GM21526 (cell line): ENCODE results near the gene CAVIN1.
"Not testable (repeated sequence)": the region's sequence is repeated elsewhere in the genome, so short reads cannot be mapped to it uniquely, and the experiment has no call there.

Source experiments
- ATAC-seq: cut with Tn5 transposase; IDR thresholded peaks from one replicate; pipeline ENCODE4 v1.9.1; 2021; ENCODE audit warnings: moderate library complexity; ENCODE audit not compliant: unreplicated experiment, low FRiP score

The CAVIN1 gene

GRCh38 chr17:42431758-42432161 lies 8.7 kb upstream of the CAVIN1 start:
- ATAC-seq = no peak

GRCh38 chr17:42429726-42430447 lies 6.8 kb upstream of the CAVIN1 start:
- ATAC-seq = no peak

GRCh38 chr17:42428141-42428944 lies 5.3 kb upstream of the CAVIN1 start:
- no peak for ATAC-seq

DNA sequence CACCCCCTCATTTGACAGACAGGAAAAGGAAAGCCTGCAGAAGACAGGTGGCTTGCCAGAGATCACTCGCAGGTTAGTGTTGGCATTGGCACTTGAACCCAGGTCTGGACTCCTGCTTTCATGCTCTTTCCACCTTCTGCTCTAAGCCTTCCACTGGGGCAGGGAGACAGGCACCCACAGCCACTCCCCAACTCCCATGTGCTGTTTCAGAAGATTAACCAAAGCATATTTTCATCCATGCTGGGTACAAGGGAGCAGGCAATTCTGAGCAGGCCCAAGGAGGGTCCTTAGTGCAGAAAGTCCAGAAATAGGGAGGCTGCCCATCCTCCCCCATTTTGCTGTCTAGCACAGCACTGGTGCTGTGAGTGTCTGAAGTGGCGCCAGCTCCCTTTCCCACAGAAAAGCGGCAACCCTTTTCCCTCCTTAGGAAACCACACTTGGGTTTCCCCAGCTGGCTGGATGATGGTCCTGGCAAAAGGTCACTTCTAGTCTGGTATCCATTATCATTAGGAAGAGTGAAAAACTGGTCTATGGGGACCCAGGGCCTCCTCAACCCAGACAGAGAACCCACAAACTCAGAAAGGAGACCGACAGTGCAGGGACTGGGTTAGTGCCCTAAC lies 2.0 kb upstream of the CAVIN1 start:
- no peak for ATAC-seq

DNA sequence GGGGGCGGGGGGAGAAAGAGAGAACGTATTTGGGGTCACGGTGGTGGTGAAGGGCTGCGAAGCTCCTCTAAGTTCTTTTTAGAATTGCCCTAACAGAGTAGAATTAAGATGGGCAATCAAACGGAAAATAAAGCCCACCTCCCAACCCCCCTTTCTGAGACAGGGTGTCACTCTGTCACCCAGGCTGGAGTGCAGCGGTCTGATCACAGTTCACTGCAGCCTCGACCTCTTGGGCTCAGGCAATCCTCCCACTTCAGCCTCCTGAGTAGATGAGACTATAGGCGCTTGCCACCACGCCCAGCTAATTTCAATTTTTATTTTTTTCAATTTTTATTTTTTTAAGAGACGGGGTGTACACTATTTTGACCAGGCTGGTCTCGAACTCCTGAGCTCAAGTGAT lies 710 bp upstream of the CAVIN1 start:
- no peak for ATAC-seq

- ATAC-seq = no peak
These were observed 571 bp downstream of the CAVIN1 start for GRCh38 chr17:42422412-42422957.

DNA sequence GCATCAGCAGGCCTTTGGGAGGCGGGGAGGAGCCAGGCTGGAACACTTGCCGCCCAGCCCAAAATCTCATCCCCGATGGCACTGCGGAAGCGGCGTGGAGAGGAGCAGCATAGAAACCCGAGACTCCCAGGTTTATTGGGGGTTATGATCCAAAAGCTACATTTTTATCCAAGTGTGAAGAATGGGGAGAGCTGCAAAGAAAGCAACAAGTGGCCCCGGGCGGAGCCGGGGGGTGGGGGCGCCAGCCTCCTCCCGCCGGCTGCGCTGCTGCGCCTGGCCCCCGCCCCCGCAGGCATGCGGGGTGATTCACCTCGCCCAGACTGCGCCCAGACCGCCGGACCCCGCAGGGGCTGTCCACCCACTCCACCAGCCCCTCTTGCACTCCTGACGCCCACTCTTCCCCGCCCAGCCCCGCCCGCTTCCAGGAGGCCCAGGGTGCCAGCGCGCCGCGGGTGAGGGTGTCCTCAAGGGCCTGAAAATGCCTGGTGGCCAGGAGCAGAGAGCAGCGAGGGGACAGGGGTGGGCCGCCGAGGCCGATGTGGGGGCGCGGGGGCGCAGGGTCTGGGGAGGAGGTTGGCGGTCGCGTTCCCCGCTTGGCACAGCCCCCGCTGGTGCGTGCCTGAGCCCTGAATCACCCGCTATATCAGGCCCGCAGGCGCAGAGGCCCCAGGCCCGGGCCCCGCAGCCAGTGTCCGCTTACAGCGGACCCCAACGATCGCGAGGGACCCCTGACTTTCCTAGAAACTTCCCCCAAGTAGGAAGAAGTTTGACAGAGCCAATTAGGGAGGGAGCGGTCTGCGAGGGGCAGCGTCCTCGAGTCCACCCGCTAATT lies 1.3 kb downstream of the CAVIN1 start:
- ATAC-seq = no peak

- ATAC-seq = no peak
These were observed 1.9 kb downstream of the CAVIN1 start for GRCh38 chr17:42421136-42421506.

DNA sequence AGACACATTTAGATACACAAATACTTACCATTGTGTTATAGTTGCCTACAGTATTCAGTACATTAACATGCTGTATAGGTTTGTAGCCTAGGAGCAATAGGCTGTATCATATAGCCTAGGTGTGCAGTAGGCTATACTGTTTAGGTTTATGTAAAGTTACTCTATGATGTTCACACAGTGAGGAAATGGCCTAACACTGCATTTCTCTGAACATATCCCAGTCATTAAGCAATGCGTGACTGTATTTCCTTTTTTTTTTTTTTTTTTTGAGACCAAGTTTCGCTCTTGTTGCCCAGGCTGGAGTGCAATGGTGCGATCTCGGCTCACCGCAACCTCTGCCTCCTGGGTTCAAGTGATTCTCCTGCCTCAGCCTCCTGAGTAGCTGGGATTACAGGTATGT lies 5.1 kb downstream of the CAVIN1 start:
- not testable (repeated sequence) for ATAC-seq

DNA sequence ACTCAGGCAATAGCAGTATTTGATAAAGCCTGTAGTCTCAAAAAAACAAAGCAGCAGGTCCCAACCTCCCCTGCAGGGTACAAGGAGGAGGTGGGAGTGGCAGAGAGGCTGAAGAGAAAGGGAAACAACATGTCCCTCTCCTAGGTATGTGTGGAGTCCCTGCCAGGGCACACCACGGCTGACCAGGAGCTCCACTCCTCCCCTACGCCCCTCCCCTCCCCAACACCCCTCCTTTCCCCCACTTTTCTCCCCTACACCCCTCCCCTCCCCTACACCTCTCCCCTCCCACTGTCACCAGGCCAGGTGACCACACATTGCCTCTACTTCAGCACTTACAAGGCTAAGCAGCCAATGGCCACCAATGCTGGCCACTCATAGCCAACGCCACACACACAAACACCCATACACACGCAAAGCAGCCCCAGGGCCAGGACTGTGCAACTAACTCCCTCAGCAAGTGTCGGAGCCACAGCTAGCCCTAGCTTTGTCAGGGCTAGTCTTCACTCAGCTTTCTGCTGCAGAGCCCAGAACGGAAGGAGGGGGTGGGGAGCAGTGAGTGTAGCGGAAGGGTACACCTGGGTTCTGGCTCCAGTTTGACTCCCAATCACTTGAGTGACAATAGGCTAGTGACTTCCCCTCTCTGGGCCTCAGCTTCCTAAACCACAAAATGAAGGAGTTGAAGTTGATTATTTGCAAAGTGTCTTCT lies 8.2 kb downstream of the CAVIN1 start:
- ATAC-seq = no peak

DNA sequence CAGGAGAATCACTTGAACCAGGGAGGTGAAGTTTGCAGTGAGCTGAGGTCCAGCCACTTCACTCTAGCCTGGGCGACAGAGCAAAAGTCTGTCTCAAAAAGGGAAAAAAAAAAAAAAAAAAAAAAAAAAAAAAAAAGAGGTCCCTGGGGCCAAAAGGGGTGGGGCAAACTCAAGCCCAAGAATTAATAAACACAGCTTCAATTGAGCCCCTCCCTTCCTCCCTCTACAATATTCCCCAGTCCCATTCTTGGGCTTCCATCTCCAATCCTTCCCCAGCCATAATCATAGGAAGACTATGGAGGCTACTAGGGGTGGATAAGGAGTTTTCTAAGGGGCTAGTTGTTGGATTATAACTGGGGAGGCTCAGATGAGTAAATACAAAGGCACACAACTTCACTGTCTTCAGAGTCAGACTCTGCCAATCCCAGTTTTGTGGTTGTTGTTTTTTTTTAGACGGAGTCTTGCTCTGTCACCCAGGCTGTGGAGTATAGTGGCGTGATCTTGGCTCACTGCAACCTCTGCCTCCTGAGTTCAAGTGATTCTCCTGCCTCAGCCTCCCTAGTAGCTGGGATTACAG lies 9.5 kb downstream of the CAVIN1 start:
- no peak for ATAC-seq

DNA sequence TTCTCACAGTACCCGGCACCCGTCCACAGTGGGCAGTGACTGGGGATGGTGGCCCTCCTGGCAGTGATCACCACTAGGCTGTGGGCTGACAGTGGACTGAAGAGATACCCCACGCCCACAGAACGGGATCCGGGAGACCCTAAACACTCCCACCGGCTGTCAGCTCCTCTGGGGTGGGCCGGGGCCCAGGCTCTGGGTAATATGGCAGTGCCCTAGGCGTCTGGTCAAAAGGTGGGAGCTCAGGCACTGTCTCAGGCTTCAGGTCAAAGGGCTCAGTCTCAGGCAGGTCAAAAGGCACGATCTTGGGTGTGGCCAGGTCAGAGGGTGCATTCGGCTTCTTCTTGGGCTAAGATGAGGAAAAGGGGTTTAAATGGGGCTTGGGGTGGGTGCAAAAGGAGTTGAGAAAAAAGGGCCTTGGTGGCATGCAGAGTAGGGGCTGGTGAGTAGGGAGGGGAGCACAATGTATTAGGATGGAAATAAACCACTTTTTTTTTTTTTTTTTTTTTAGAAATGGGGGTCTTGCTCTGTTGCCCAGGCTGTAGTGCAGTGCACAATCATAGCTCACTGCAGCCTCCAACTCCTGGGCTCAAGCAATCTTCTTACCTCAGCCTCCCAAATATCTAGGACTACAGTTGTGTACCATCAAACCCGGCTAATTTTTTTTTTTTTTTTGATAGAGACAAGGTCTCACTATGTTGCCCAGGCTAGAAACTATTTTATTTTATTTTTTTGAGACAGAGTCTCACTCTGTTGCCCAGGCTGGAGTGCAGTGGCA lies 11.0 kb downstream of the CAVIN1 start:
- ATAC-seq = no peak

GRCh38 chr17:42411361-42411760 lies 11.7 kb downstream of the CAVIN1 start:
- no peak for ATAC-seq

GRCh38 chr17:42410319-42410685 lies 12.8 kb downstream of the CAVIN1 start:
- no peak for ATAC-seq

DNA sequence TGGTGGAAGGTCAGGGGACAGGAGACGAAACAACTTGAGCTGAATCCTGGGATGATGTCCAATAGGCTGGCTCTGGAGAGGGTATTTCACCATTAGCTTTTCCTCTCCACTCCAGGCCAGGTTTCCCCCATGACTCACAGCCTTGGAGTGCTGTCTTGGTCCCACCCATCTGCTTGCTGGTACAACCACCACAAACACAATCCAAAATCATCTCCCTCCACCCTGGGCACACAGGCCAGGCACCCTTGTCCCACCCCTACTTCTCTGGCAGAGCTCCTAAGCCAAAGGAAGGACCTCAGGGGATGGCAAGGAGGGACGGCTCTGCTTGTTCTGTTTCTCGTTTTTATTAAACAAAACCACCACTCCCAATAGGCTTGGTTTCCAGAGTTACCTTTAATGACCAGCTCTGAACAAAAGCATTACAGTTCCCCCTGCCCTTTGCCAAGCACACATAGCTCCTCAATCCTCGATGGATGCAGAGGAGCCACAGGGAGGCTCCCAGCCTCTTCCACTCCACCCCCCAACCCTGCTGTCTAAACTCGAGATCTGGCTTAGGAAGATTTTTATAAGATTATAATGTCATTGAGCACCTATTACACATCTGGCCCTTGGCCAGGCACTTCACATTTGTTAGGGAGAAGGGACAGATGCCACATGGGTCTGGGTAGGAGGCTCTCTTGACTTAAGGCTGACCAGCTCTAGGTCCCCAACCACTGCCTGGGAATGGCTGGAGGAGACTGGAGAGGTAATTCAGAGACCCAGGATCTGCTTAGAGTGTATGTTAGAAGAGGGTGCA lies 13.3 kb downstream of the CAVIN1 start:
- ATAC-seq = no peak

DNA sequence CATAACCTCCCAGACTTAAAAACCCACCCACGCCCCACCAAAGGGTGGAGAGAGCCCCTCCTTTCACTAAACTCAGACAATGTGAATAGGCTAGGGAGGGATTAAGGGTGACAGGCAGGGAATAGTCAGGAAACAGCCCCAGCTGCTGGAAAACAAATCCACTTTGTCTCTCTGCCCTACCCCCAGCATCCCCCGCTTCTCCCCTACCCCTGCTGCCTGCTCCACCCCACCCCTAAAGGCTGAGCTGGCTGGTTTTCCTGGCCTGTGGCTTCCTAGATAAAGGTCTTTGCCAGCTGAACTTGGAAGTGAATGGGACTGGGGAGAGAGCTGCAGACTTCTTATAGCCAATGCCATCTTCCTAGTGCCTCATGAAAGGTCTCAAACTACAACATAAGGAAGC lies 15.0 kb downstream of the CAVIN1 start:
- no peak for ATAC-seq

DNA sequence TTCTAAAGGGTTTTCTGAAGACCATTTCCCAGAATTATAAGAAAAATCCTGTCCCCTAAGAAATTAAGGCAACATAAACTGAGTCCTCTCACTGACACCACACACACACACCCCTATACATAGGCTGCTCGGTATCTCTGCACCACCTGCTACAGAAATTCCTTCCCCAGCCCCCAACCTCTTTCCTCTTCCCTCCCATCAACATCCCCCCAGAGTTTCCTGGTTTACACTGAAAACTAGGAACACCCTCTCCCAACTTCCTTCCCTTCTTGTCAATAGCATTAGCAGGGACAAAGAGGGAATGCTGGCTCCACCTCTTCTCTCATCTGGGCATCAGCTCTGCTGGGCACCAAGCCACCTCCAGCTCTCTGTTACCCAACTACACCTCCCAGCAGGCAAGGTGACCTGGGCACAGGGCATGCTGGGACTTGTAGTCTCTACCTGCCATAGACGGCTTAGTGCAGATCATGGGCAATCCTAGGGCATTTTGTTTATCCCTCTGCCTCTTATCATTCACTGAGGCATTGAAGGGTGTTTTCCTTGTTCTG lies 15.7 kb downstream of the CAVIN1 start:
- no peak for ATAC-seq
